Measurements from ENCODE around the gene UBE2H.

The UBE2H gene

DNA sequence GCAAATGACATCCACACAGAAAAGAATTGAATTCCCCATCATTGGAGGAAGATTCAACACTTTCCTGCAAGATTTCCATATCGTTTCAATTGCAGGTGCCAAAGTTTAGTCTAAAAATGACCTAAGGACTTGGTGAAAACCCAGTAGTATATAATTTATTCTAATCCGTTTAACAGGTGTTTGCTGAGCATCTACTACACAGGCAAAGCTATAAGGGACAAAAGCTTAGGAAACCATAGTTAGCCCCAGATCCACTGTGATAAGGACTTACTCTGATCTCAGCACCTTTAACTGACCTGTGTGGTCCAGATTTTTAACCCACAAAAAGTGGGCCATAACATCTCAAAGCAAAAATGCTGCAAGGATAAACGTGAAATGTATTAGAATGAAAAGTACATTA lies 19.1 kb downstream of the UBE2H start:
- no peak for DNase-seq
- H3K4me1 ChIP-seq (ENCODE audit: control insufficient read depth, insufficient read depth, low read length, poor library complexity, severe bottlenecking): no peaks in the 10 kb centered on the region
- peaks cover 4% of the 10 kb centered on the region for H3K36me3 ChIP-seq (ENCODE audit: control insufficient read depth, insufficient read depth, low read length)
- H3K27me3 ChIP-seq (replicated peaks; ENCODE audit: control insufficient read depth, insufficient read depth, low read length, poor library complexity, severe bottlenecking): no peaks in the 10 kb centered on the region
- no peak overlapping the region for H3K4me3 ChIP-seq (ENCODE audit: insufficient read depth, low read depth, low read length, poor library complexity, severe bottlenecking)
- H3K9me3 ChIP-seq (ENCODE audit: control insufficient read depth, low read length): no peaks in the 10 kb centered on the region
- H3K27ac ChIP-seq (ENCODE audit: insufficient read depth, low read length, poor library complexity, severe bottlenecking): no peak overlapping the region

DNA sequence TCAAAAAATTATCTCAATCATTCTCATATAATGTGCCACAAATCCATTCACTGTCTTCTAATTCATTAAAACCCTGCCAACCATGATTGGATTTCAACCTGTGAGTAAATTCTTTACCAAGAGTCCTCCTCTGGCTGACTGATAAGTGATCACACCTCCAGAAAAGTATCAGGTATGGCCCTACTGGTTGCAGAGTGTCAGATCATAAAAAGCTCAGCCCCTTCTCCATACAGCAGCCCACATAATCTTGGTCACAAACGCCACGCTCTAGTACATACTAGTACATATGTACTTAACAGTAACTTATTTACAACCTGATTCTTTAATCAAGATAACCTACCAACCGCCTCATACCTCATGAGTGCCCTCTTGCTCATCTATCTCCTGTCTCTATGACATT lies 26.1 kb downstream of the UBE2H start:
- Histone ChIP-seq H3K27me3 (replicated peaks; ENCODE audit: control insufficient read depth, insufficient read depth, low read length, poor library complexity, severe bottlenecking) (no peaks in the 10 kb centered on the region), H3K4me3 (ENCODE audit: insufficient read depth, low read depth, low read length, poor library complexity, severe bottlenecking) (no peak overlapping the region), H3K9me3 (ENCODE audit: control insufficient read depth, low read length) (no peaks in the 10 kb centered on the region), H3K36me3 (ENCODE audit: control insufficient read depth, insufficient read depth, low read length) (no peaks in the 10 kb centered on the region), H3K27ac (ENCODE audit: insufficient read depth, low read length, poor library complexity, severe bottlenecking) (no peak overlapping the region), H3K4me1 (ENCODE audit: control insufficient read depth, insufficient read depth, low read length, poor library complexity, severe bottlenecking) (peaks cover 5% of the 10 kb centered on the region)
- no peak for DNase-seq

DNA sequence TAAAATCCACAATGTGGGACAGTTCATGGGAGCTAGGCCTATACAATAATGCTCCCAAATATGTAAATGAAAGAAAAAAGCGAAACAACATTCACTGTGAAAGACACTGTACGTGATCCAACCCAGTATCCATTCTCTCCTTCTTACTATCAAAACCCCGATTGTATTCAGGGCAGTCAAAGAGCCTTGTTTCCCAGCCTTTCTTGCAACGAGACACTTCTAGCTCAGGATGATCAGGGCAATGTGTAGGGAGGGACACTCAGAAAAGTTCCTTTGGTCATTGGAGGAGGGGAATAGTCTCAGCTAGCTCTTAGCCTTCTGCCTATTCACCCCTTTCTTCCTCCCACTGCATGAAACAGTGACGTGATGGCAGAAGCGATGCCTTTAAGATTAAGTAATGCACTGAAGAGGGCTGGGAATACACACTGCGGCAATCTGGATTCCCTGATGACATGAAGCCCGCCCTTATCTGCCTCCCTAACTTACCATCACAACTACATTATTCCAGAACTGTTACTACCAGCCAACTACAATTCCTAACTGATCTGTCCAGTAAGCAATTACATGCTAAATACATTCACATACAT lies 27.3 kb downstream of the UBE2H start:
- Histone ChIP-seq H3K4me3 (ENCODE audit: insufficient read depth, low read depth, low read length, poor library complexity, severe bottlenecking) (no peak overlapping the region), H3K4me1 (ENCODE audit: control insufficient read depth, insufficient read depth, low read length, poor library complexity, severe bottlenecking) (peaks cover 5% of the 10 kb centered on the region), H3K9me3 (ENCODE audit: control insufficient read depth, low read length) (no peaks in the 10 kb centered on the region), H3K27ac (ENCODE audit: insufficient read depth, low read length, poor library complexity, severe bottlenecking) (no peak overlapping the region), H3K27me3 (replicated peaks; ENCODE audit: control insufficient read depth, insufficient read depth, low read length, poor library complexity, severe bottlenecking) (no peaks in the 10 kb centered on the region), H3K36me3 (ENCODE audit: control insufficient read depth, insufficient read depth, low read length) (no peaks in the 10 kb centered on the region)
- no peak for DNase-seq

DNA sequence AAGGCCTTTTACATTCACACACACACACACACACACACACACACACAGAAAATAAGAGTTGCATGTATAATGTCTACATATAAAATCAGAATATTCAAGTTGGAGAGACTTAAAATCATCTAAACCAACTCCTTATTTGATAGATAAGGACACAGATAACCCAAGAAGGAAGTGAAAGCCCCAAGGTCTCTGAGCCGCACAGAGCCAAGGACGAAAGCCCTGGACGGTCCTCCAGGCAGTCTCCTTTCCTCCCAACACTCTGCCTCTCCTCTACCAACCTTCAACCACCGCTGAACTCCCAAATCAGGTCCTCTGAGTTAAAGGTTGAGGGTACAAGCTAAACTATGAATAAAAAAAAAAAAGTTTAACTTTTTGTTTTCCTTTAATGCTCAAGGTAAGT lies 28.2 kb downstream of the UBE2H start:
- H3K36me3 ChIP-seq (ENCODE audit: control insufficient read depth, insufficient read depth, low read length): no peaks in the 10 kb centered on the region
- no peak overlapping the region for H3K4me3 ChIP-seq (ENCODE audit: insufficient read depth, low read depth, low read length, poor library complexity, severe bottlenecking)
- no peaks in the 10 kb centered on the region for H3K9me3 ChIP-seq (ENCODE audit: control insufficient read depth, low read length)
- H3K4me1 ChIP-seq (ENCODE audit: control insufficient read depth, insufficient read depth, low read length, poor library complexity, severe bottlenecking): peaks cover 5% of the 10 kb centered on the region
- no peaks in the 10 kb centered on the region for H3K27me3 ChIP-seq (replicated peaks; ENCODE audit: control insufficient read depth, insufficient read depth, low read length, poor library complexity, severe bottlenecking)
- no peak for DNase-seq
- H3K27ac ChIP-seq (ENCODE audit: insufficient read depth, low read length, poor library complexity, severe bottlenecking): no peak overlapping the region

DNA sequence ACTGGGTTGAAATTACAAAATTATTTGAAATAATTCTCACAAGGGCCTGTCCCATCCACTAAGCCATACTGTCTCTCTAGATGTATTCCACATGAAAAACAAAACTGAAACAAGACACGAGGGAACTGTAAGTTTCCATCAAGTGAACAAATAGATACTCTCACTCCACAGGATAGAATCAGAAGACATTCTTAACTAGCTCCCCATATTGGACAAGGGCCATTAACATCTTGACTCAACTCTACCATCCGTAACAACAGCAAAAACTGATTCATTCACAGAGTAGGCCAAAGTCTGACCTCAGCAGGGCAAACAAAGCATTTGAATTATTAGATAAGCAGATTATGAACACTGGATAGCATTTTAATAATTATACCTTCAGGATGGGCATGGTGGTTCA lies 29.1 kb downstream of the UBE2H start:
- Histone ChIP-seq H3K4me1 (ENCODE audit: control insufficient read depth, insufficient read depth, low read length, poor library complexity, severe bottlenecking) (peaks cover 5% of the 10 kb centered on the region), H3K4me3 (ENCODE audit: insufficient read depth, low read depth, low read length, poor library complexity, severe bottlenecking) (no peak overlapping the region), H3K27ac (ENCODE audit: insufficient read depth, low read length, poor library complexity, severe bottlenecking) (no peak overlapping the region), H3K9me3 (ENCODE audit: control insufficient read depth, low read length) (no peaks in the 10 kb centered on the region), H3K36me3 (ENCODE audit: control insufficient read depth, insufficient read depth, low read length) (no peaks in the 10 kb centered on the region), H3K27me3 (replicated peaks; ENCODE audit: control insufficient read depth, insufficient read depth, low read length, poor library complexity, severe bottlenecking) (no peaks in the 10 kb centered on the region)
- DNase-seq: no peak

DNA sequence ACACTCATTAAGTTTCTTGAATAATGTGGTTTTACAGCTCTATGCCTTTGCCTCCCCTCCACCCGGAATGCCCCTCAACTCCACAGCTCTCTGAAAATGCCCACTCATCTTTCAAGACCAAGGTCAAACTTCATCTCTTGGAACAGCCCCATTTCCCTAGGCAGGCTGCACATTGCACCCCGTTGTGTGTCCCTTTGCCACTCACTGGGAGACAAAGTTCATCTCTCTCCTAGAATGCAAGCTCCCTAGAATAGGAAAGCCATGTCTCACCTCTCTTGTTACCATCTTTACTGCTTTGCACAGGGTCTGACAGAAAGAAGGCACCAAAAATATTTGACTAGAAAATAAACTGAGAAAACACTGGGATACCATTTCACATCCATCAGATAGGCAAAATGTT lies 33.3 kb downstream of the UBE2H start:
- Histone ChIP-seq H3K4me3 (ENCODE audit: insufficient read depth, low read depth, low read length, poor library complexity, severe bottlenecking) (no peak overlapping the region), H3K9me3 (ENCODE audit: control insufficient read depth, low read length) (no peaks in the 10 kb centered on the region), H3K36me3 (ENCODE audit: control insufficient read depth, insufficient read depth, low read length) (no peaks in the 10 kb centered on the region), H3K27ac (ENCODE audit: insufficient read depth, low read length, poor library complexity, severe bottlenecking) (no peak overlapping the region), H3K4me1 (ENCODE audit: control insufficient read depth, insufficient read depth, low read length, poor library complexity, severe bottlenecking) (peaks cover 20% of the 10 kb centered on the region), H3K27me3 (replicated peaks; ENCODE audit: control insufficient read depth, insufficient read depth, low read length, poor library complexity, severe bottlenecking) (no peaks in the 10 kb centered on the region)
- no peak for DNase-seq

DNA sequence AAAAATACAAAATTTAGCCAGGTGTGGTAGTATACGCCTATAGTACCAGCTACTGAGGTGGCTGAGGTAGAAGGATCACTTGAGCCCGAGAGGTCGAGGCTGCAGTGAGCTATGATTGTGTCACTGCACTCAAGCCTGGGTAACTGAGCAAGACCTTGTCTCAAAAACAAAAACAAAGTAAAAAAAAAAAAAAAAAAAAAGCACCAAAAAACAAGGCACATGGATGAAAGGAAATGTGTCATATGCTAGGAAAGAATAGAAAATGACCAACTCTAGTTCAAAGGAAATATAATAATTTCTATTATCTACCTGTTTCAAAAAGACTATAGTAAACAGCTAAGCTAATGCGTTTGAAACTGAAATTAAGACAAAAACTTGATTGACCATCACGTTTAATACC lies 33.8 kb downstream of the UBE2H start:
- Histone ChIP-seq H3K4me1 (ENCODE audit: control insufficient read depth, insufficient read depth, low read length, poor library complexity, severe bottlenecking) (peaks cover 18% of the 10 kb centered on the region), H3K36me3 (ENCODE audit: control insufficient read depth, insufficient read depth, low read length) (no peaks in the 10 kb centered on the region), H3K9me3 (ENCODE audit: control insufficient read depth, low read length) (no peaks in the 10 kb centered on the region), H3K27me3 (replicated peaks; ENCODE audit: control insufficient read depth, insufficient read depth, low read length, poor library complexity, severe bottlenecking) (no peaks in the 10 kb centered on the region), H3K4me3 (ENCODE audit: insufficient read depth, low read depth, low read length, poor library complexity, severe bottlenecking) (no peak overlapping the region), H3K27ac (ENCODE audit: insufficient read depth, low read length, poor library complexity, severe bottlenecking) (no peak overlapping the region)
- no peak for DNase-seq

DNA sequence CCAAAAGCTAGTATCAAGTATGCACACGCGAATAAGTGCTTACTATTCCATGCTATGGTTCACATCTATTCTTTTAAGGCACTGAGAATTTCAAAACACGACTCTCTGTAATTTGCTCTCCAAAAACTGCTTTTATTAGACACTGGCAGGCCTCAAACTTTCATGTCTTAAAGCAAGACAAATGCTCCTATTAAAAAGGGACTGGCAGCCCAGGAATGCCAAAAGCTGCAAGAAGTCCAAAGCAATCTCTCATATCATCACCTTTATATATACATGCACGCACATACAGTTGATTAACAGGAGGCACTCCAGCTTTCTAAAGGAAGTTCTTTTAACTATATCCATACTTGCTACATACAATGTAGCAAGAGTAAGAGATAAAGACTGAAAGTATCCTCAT lies 34.8 kb downstream of the UBE2H start:
- Histone ChIP-seq H3K4me1 (ENCODE audit: control insufficient read depth, insufficient read depth, low read length, poor library complexity, severe bottlenecking) (peaks cover 14% of the 10 kb centered on the region), H3K36me3 (ENCODE audit: control insufficient read depth, insufficient read depth, low read length) (no peaks in the 10 kb centered on the region), H3K9me3 (ENCODE audit: control insufficient read depth, low read length) (no peaks in the 10 kb centered on the region), H3K27me3 (replicated peaks; ENCODE audit: control insufficient read depth, insufficient read depth, low read length, poor library complexity, severe bottlenecking) (no peaks in the 10 kb centered on the region), H3K27ac (ENCODE audit: insufficient read depth, low read length, poor library complexity, severe bottlenecking) (no peak overlapping the region), H3K4me3 (ENCODE audit: insufficient read depth, low read depth, low read length, poor library complexity, severe bottlenecking) (no peak overlapping the region)
- DNase-seq: no peak

DNA sequence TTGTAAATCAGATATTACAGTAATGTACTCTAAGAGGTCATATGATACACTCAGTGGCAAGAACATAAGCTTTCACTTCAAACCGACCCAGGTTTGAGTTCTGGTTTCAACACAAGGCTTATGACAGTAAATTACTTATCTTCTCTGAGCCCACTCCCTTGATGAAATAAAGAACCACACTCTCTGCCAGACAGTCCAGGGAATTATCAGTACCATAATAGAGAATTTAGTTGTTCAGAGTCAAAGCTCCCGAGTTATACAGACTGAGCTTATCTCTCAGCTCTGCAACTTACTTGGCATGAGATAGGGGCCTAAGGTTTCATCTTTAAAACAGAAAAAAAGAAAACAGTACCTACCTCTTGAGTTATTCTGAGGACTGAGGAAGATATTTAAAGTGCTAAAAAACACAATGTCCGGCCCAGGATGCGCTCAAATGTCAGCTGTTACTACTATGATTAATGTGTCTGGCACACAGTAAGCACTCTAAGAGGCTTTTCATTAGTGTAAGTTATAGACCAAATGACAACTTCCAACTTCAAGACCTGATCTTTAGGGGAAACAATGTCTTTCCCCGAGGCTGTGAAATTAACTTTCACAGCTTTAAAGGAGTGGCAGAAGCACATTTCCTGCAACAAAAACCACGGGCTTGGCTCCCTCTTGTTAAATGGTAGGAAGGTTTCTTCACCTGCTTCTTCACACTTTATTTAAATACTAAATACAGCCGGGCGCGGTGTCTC lies 38.1 kb downstream of the UBE2H start:
- Histone ChIP-seq H3K27me3 (replicated peaks; ENCODE audit: control insufficient read depth, insufficient read depth, low read length, poor library complexity, severe bottlenecking) (no peaks in the 10 kb centered on the region), H3K9me3 (ENCODE audit: control insufficient read depth, low read length) (no peaks in the 10 kb centered on the region), H3K4me1 (ENCODE audit: control insufficient read depth, insufficient read depth, low read length, poor library complexity, severe bottlenecking) (peaks cover 16% of the 10 kb centered on the region), H3K36me3 (ENCODE audit: control insufficient read depth, insufficient read depth, low read length) (no peaks in the 10 kb centered on the region), H3K27ac (ENCODE audit: insufficient read depth, low read length, poor library complexity, severe bottlenecking) (no peak overlapping the region), H3K4me3 (ENCODE audit: insufficient read depth, low read depth, low read length, poor library complexity, severe bottlenecking) (no peak overlapping the region)
- no peak for DNase-seq

DNA sequence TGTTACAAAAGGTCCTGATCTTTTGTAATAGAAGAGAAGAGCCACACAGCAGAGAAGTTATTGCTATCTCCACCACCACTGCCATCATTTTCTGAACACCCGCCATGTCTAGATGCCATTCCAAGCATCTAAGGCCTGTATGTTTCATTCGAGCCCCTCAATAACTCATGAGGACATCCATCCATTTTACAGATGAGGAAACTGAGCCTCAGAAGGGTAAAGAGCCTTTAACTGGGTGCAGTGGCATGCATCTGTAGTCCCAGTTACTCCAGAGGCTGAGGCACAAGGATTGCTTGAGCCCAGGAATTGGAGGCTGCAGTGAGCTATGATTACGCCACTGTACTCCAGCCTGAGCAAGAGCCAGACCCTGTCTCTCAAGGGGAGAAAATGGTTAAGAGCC lies 39.3 kb downstream of the UBE2H start:
- H3K4me1 ChIP-seq (ENCODE audit: control insufficient read depth, insufficient read depth, low read length, poor library complexity, severe bottlenecking): peaks cover 28% of the 10 kb centered on the region
- H3K36me3 ChIP-seq (ENCODE audit: control insufficient read depth, insufficient read depth, low read length): no peaks in the 10 kb centered on the region
- no peak overlapping the region for H3K27ac ChIP-seq (ENCODE audit: insufficient read depth, low read length, poor library complexity, severe bottlenecking)
- H3K9me3 ChIP-seq (ENCODE audit: control insufficient read depth, low read length): no peaks in the 10 kb centered on the region
- DNase-seq: no peak
- H3K4me3 ChIP-seq (ENCODE audit: insufficient read depth, low read depth, low read length, poor library complexity, severe bottlenecking): no peak overlapping the region
- H3K27me3 ChIP-seq (replicated peaks; ENCODE audit: control insufficient read depth, insufficient read depth, low read length, poor library complexity, severe bottlenecking): no peaks in the 10 kb centered on the region

All from effector memory CD4-positive, alpha-beta T cell (primary cell).